ENCODE measurements around the gene CD52.
"Not testable (repeated sequence)": the region's sequence is repeated elsewhere in the genome, so short reads cannot be mapped to it uniquely, and the experiment has no call there.

CD52 gene

DNA sequence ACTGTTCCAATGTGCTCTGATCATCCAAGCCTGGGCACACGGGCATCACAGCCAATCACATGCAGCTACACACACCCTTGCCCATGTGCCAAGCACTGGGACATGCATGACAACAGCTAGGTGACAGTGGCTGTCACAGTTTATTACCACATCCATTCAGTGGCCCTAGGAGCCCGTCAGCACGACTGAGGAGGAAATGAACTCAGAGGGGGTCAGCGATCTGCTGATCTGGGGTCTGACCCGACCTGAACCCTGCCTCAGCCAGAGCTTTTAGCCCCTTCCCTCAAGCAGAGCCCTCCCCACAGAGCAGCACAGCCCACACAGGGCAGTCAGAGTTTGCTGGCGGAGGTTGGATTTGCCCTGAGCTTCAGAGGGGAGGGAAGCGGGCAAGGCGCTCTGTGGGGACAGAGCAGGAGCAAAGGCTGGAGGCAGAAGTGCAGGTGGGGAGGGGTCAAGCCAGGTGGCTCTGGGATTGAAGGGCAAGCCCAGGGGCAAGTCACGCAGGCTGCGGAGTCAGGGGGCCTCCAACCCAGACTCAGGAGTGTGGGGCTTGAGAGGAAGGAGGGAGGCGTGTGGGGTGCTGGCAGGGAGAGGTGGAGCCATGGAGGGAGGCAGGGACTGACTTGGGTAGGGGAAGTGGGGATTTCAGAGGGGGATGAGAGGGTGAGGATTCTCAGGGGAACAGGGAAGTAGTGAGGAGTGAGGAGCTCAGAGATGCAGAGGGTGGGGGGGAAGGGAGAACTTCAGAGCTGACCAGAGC, 27.5 kb upstream of the CD52 start:
- TF ChIP-seq, protein P1, sequence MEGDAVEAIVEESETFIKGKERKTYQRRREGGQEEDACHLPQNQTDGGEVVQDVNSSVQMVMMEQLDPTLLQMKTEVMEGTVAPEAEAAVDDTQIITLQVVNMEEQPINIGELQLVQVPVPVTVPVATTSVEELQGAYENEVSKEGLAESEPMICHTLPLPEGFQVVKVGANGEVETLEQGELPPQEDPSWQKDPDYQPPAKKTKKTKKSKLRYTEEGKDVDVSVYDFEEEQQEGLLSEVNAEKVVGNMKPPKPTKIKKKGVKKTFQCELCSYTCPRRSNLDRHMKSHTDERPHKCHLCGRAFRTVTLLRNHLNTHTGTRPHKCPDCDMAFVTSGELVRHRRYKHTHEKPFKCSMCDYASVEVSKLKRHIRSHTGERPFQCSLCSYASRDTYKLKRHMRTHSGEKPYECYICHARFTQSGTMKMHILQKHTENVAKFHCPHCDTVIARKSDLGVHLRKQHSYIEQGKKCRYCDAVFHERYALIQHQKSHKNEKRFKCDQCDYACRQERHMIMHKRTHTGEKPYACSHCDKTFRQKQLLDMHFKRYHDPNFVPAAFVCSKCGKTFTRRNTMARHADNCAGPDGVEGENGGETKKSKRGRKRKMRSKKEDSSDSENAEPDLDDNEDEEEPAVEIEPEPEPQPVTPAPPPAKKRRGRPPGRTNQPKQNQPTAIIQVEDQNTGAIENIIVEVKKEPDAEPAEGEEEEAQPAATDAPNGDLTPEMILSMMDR (IDR thresholded peaks at IDR 0.05; ENCODE audit: low read depth, low read length), result no peak
- DNase-seq (ENCODE audit: low read depth in 2 of 2), result no peak
- no peak overlapping the region for H3K4me3 ChIP-seq (replicated peaks in 1 of 2; ENCODE audit: low read depth in 2 of 2, low read length in 2 of 2)

DNA sequence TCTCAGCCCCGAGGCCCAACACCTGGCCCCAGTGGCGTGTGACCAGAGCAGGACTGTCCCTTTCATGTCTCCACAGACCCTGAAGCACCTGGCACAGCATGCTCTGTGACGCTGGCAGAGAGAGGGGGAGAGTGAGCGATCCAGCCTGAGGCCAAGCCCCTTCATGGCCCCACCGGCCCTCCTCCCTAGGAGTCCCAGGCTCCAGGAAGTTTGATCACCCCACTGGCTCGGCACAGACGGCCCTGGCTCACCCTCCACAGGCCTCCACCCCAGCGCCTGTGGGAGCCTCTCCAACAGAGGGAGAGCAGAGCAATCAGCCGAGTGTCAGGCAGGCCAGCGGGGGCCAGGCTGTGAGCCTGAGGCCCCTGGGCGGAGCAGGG, 26.9 kb upstream of the CD52 start:
- TF ChIP-seq, protein P1 (IDR thresholded peaks at IDR 0.05; ENCODE audit: low read depth, low read length), result no peak
- no peak overlapping the region for H3K4me3 ChIP-seq (replicated peaks in 1 of 2; ENCODE audit: low read depth in 2 of 2, low read length in 2 of 2)
- no peak for DNase-seq (ENCODE audit: low read depth in 2 of 2)

DNA sequence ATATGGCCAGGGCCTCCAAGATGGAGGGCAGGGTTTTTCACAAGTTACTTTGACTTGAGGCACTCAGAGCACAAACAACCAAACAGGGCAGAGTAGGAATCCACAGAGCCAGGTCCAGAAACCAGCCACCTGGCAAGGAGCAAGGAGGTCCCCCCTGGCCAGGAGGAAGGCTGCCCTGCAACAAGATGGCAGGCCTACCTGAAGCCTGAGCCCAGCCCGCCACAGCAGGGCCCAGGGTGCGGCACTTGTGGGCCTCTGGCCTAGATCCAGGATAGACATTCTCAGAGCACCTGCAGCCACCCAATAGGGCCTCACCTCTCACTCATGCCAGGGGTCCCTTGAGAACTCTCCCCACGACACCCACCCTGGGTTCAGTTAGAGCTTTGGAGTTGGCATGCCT, 26.3 kb upstream of the CD52 start:
- TF ChIP-seq, protein P1 (IDR thresholded peaks at IDR 0.05; ENCODE audit: low read depth, low read length), result no peak
- H3K4me3 ChIP-seq (replicated peaks in 1 of 2; ENCODE audit: low read depth in 2 of 2, low read length in 2 of 2), result no peak overlapping the region
- no peak for DNase-seq (ENCODE audit: low read depth in 2 of 2)

DNA sequence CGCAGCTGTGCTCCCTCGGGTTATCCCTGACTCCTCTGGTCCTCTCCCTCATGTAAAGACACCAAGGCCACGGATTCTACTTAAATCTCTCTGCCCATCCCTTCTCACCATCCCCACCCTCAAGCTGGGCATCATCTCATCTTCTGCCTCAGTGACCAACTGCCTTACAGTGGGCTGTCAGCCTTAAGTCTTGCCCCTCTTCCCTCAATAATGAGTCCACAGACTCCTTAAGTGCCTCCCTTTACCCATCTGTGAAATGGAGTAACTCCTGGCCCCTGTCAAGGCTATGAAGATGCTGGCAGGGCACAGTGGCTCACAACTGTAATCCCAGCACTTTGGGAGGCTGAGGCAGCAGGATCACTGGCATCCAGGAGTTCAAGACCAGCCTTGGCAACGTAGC, 25.8 kb upstream of the CD52 start:
- TF ChIP-seq, protein P1 (IDR thresholded peaks at IDR 0.05; ENCODE audit: low read depth, low read length), result no peak

DNA sequence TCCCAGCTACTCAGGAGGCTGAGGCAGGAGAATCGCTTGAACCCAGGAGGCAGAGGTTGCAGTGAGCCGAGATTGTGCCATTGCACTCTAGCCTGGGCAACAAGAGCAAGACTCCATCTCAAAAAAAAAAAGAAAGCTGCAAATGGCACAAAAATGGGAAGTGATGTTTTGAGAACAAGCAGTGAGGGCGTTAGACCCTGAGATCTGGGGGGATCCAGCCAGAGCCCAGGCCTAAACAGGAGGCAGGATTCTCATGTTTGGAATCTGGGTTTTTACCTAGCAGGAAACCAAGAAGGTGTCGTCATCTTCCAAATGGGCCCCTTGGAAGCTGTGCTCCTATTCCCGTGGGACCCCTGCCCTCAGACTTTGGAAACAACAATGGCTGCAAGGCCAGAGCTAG, 25.0 kb upstream of the CD52 start:
- not testable (repeated sequence) for H3K4me3 ChIP-seq (replicated peaks in 1 of 2; ENCODE audit: low read depth in 2 of 2, low read length in 2 of 2); DNase-seq (ENCODE audit: low read depth in 2 of 2)

More for the DNA sequence above, 25.8 kb upstream of the CD52 start:
- DNase-seq (ENCODE audit: low read depth in 2 of 2), result no peak
- no peak overlapping the region for H3K4me3 ChIP-seq (replicated peaks in 1 of 2; ENCODE audit: low read depth in 2 of 2, low read length in 2 of 2)

DNA sequence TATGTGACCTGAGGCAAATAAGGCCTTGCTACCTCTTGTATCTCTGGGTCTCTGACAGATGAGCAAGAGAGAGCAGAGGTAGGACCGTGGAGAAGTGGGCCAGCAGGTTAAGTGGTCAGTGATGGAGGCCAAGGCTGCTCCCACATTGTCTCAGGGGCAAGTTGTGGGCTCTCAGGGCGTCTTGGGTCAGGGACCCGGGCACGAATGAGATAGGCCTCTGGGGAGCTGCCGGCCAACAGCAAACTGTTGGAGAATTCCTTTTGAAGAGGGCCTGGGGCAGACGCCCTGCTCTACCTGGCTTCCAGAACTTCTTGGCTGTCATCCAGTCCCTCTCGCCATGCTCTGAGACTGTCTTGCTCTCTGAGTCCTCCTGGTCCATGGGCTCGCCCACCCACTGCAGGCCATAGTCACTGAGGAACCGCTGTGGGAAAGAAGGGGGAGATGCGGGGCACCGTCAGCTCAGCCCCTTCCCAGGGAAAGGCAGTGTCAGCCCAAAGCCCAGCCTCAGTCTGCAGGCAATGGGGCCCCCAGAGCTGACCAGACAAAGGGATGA, 23.8 kb upstream of the CD52 start:
- no peak for DNase-seq (ENCODE audit: low read depth in 2 of 2)
- H3K4me3 ChIP-seq (replicated peaks in 1 of 2; ENCODE audit: low read depth in 2 of 2, low read length in 2 of 2), result no peak overlapping the region
- TF ChIP-seq, protein P1 (IDR thresholded peaks at IDR 0.05; ENCODE audit: low read depth, low read length), result no peak

DNA sequence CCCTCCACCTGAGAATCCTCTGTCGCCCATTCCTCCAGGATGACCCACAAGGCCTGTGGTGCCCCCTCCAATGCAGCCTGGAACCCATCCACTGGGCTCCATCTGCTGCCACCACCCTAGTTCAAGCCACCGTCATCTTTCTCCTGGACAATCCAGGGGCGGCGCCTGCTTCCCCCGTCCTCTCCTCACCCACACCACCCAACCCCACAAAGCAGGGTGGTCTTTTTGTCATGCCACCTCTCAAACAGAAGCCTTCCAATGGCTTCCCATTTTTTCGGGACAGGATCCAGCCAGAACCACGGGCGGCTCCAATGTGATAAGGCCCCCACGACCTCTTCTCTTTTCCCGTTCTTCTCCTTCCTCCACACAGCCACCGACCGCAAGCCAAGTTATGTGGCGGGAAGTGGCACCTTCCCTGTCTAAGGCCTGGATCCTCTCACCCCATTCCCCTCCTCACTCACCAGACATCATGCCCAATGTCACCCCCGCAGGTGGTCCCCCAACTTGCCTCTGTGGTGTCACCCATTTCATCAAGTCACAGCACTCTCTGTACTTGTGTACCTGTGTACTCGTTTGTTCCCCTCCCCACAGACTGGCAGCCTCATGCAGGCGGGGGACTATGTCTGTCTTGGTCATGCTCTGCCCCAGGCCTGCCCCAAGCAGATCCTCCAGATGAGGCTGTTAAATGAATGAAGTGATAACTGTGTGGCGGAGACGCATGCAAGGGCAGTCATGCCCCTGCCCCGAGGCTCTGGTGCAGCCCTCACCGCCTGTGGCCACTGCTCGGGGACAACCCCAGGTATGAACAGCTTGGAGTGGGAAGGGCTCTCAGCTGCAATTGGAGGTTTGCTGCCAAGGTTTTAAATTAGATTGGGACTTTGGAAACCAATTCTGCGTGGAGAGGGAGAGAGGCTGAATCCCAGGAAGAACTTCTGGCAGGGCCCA, 22.3 kb upstream of the CD52 start:
- no peak overlapping the region for H3K4me3 ChIP-seq (replicated peaks in 1 of 2; ENCODE audit: low read depth in 2 of 2, low read length in 2 of 2)
- no peak for DNase-seq (ENCODE audit: low read depth in 2 of 2)
- TF ChIP-seq, protein P1 (IDR thresholded peaks at IDR 0.05; ENCODE audit: low read depth, low read length), result no peak

Measured in cardiac fibroblast (primary cell).